Activated CD8-positive, alpha-beta T cell treated with anti-CD3 and anti-CD28 coated beads for 36 hours (primary cell): Measurements from ENCODE around the gene SCAF8. TPM values are rescaled to one million over a fixed set of nuclear protein-coding genes. Genes with fewer than 3 reads are reported as not detected.

Experiments used
- ATAC-seq: fragments of 200-7000 bp; cut with Tn5 transposase; one replicate; pipeline ENCODE4 v1.10.0; 2021; ENCODE audit warnings: mild to moderate bottlenecking, moderate library complexity
- CTCF ChIA-PET: fragments of 350-600 bp; sonication (Branson Sonifier 250); formaldehyde crosslinking; loops from one replicate; lab custom pipeline; 2021; ENCODE audit warnings: antibody characterized with exemption; lab: Charles Lee
- POLR2A ChIA-PET: fragments of 350-600 bp; sonication (Branson Sonifier 250); formaldehyde crosslinking; loops from one replicate; lab custom pipeline; 2021; ENCODE audit warnings: antibody characterized with exemption; lab: Charles Lee
- DNase-seq: peaks from one replicate; pipeline ENCODE4 v3.0.0-alpha.2; 2020
- H3K27ac Mint-ChIP-seq: one replicate; pipeline ENCODE4 v1.8.0; 2021; ENCODE audit warnings: mild to moderate bottlenecking, mixed read lengths
- H3K27me3 Mint-ChIP-seq: one replicate; pipeline ENCODE4 v1.8.0; 2021; ENCODE audit warnings: mixed read lengths
- H3K36me3 Mint-ChIP-seq: one replicate; pipeline ENCODE4 v1.8.0; 2021; ENCODE audit warnings: low read depth, mixed read lengths
- H3K4me1 Mint-ChIP-seq: one replicate; pipeline ENCODE4 v1.8.0; 2021; ENCODE audit warnings: low read depth, mixed read lengths
- H3K4me3 Mint-ChIP-seq: one replicate; pipeline ENCODE4 v1.8.0; 2021; ENCODE audit warnings: mild to moderate bottlenecking, moderate library complexity, mixed read lengths
- H3K9me3 Mint-ChIP-seq: one replicate; pipeline ENCODE4 v1.8.0; 2021; ENCODE audit warnings: mixed read lengths
- CTCF ChIP-seq: fragments of 200-600 bp; IDR thresholded peaks from one replicate; pipeline ENCODE4 v1.8.0; 2022; ENCODE audit warnings: antibody characterized with exemption, mild to moderate bottlenecking
- intact Hi-C: fragments of 100-400 bp; cut with micrococcal nuclease; formaldehyde crosslinking; loops from one replicate; pipeline ENCODE4 v1.10.0; 2022
- total RNA-seq, 2 experiments: library from RNA; stranded (reverse); gene quantifications; one replicate each; pipeline ENCODE4 v1.2.3, GENCODE V29; 2021

SCAF8 gene
- total RNA-seq, 2 experiments from 2014 or later, result 31.3 to 32.9 TPM

DNA sequence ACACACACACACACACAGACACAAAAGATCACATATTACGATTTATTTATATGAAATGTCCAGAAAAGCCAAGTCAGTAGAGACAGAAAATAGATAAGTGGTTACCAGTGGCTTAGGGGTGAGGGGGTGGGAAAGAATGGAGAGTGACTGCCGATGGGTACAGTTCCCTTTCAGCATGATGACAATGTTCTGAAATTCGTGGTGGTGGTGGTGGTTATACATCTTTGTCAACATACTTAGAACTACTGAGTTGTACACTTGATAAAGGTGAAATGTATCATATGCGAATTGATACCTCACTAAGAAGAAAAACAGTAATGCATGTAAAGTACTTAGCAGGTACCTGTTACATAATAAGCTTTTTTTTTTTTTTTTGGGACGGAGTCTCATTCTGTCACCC, 124.3 kb downstream of the SCAF8 start:
- H3K4me1 Mint-ChIP-seq, result peaks cover 11% of the 10 kb centered on the region
- H3K27ac Mint-ChIP-seq, result no peak overlapping the region
- ChIA-PET POLR2A (no interaction called here), CTCF (interaction anchor here (0.7 to 3.1 kb wide), 3 partner anchors 10 to 590 kb away, joined by 4 to 15 read pairs (median 11); no protein-coding TSS in a partner anchor)
- no peak overlapping the region for H3K4me3 Mint-ChIP-seq
- no peak for TF ChIP-seq CTCF
- no peaks in the 10 kb centered on the region for H3K27me3 Mint-ChIP-seq
- intact Hi-C loops, result no loop called here
- ATAC-seq (no peak), DNase-seq (peak; percentile 5)
- H3K9me3 Mint-ChIP-seq, result no peaks in the 10 kb centered on the region
- H3K36me3 Mint-ChIP-seq, result peaks cover 7% of the 10 kb centered on the region

DNA sequence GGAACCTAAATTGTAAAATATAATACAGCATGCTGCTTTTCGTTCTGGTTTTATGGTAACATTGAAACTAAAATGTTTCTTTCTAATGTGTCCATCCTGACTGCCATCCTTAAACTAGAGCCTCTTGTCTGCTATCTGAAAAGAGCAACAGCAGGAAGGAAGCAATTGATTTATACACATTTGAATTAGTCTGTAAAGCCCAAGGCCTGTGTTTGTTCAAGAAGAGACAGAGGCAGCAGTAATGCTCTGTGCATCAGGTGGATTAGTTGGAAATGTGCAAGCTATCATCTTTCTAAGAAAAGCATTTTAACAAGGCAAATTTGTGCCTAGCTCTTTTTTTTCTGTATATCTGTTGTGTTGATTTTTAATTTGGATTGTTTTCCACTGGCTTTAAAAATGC, 128.6 kb downstream of the SCAF8 start:
- ATAC-seq (no peak), DNase-seq (no peak)
- POLR2A ChIA-PET, result no interaction called here
- CTCF ChIA-PET, result interaction anchor here (1.0 to 2.0 kb wide), 3 partner anchors 8 to 186 kb away, joined by 4 to 7 read pairs (median 4); no protein-coding TSS in a partner anchor
- peaks cover 5% of the 10 kb centered on the region for H3K36me3 Mint-ChIP-seq
- TF ChIP-seq CTCF, result no peak
- H3K4me1 Mint-ChIP-seq, result peaks cover 19% of the 10 kb centered on the region
- intact Hi-C loops, result no loop called here
- no peak overlapping the region for H3K4me3 Mint-ChIP-seq
- H3K27ac Mint-ChIP-seq, result no peak overlapping the region
- H3K9me3 Mint-ChIP-seq, result no peaks in the 10 kb centered on the region
- H3K27me3 Mint-ChIP-seq, result no peaks in the 10 kb centered on the region

GRCh38 chr6:154862536-154862935, 129.3 kb downstream of the SCAF8 start:
- H3K36me3 Mint-ChIP-seq, result peaks cover 5% of the 10 kb centered on the region
- POLR2A ChIA-PET, result no interaction called here
- intact Hi-C loops, result no loop called here
- ATAC-seq (no peak), DNase-seq (no peak)
- no peaks in the 10 kb centered on the region for H3K27me3 Mint-ChIP-seq
- no peaks in the 10 kb centered on the region for H3K9me3 Mint-ChIP-seq
- no peak overlapping the region for H3K4me3 Mint-ChIP-seq
- CTCF ChIA-PET, result interaction anchor here (0.6 to 2.0 kb wide), 4 partner anchors 9 to 187 kb away, joined by 3 to 7 read pairs (median 4); no protein-coding TSS in a partner anchor
- no peak for TF ChIP-seq CTCF
- no peak overlapping the region for H3K27ac Mint-ChIP-seq
- peaks cover 16% of the 10 kb centered on the region for H3K4me1 Mint-ChIP-seq

DNA sequence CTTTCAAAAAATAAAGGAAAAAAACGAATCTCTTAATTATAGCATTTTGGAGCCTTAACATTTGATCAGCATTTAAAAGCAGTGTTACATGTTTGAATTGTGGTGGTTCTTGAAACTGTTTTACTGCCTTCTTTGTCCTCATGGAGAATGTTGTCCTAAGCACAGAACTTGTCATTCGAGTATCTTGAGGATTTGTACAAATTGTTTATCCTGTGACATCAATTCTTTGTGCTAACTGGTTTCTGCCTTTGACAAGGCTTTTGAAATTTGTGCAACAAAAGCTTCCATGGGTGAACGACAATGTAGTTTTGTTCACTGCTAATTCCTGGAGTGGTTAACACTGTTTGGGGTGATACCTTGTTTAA, 130.8 kb downstream of the SCAF8 start:
- CTCF ChIA-PET, result no interaction called here

More for the DNA sequence above, 130.8 kb downstream of the SCAF8 start:
- ATAC-seq, result no peak
- peaks cover 22% of the 10 kb centered on the region for H3K4me1 Mint-ChIP-seq
- intact Hi-C loops, result no loop called here
- DNase-seq, result no peak
- no peak overlapping the region for H3K27ac Mint-ChIP-seq
- TF ChIP-seq CTCF, result no peak
- H3K27me3 Mint-ChIP-seq, result no peaks in the 10 kb centered on the region
- no peak overlapping the region for H3K4me3 Mint-ChIP-seq
- POLR2A ChIA-PET, result no interaction called here
- peaks cover 9% of the 10 kb centered on the region for H3K36me3 Mint-ChIP-seq
- H3K9me3 Mint-ChIP-seq, result no peaks in the 10 kb centered on the region
